ENCODE data around the gene TRIM36. TPM values are rescaled to one million over a fixed set of nuclear protein-coding genes. Genes with fewer than 3 reads are reported as not detected.

TRIM36 gene
- total RNA-seq, 2 donors from 2014 or later: 0.08 to 0.33 TPM

DNA sequence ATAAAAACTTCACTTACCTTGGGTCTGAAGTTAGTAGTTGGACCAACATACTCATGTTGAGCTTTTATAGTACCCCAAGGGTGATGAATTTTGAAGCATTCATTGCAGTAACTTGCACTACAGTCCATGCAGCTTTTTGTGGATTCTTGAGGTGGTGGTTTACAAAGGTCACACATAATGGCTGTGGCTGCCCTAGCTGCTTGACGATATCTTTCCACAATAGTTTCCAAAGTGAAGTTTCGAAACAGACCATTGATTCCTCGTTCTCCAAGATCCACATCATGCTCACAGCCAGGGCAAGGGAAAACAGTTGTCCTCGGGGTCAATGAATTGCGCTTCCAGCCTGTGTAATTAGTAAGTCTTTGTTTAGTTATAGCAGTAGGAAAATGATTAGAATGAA is 22.7 kb downstream of the TRIM36 start:
- no peak for ATAC-seq

DNA sequence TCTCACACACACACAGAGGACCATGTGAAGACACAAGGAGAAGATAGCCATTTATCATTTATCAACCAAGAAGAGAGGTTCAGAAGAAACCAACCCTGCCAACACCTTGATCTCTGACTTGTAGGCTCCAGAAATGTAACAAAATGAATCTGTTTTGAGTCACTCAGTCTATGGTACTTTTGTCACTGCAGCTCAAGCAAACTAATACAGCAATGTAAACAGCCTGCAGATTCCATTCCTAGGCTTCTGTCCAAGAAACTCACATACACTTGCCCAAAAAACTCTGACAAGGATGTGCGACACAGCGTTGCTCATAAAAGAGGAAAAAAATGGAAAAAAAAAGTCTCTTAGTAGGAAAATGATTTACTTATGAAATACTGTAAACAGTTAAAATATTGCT is 33.4 kb downstream of the TRIM36 start:
- ATAC-seq: no peak
- DNase-seq (ENCODE audit: low spot score): no peak
- Mint-ChIP-seq H3K27ac (no peak overlapping the region), H3K4me1 (ENCODE audit: low read depth in 2 of 2) (peaks cover 0 to 3% of the 10 kb centered on the region in 2 donors), H3K27me3 (peaks cover 23 to 41% of the 10 kb centered on the region in 2 donors), H3K36me3 (no peaks in the 10 kb centered on the region), H3K4me3 (no peak overlapping the region), H3K9me3 (no peaks in the 10 kb centered on the region)

More for the DNA sequence above, 22.7 kb downstream of the TRIM36 start:
- no peak overlapping the region for H3K4me3 Mint-ChIP-seq
- H3K9me3 Mint-ChIP-seq: peaks cover 3% of the 10 kb centered on the region
- H3K27me3 Mint-ChIP-seq: peaks cover 12 to 14% of the 10 kb centered on the region in 2 donors
- peaks cover 5% of the 10 kb centered on the region for H3K36me3 Mint-ChIP-seq
- H3K4me1 Mint-ChIP-seq (ENCODE audit: low read depth in 2 of 2): no peaks in the 10 kb centered on the region
- no peak for DNase-seq (ENCODE audit: low spot score)
- H3K27ac Mint-ChIP-seq: no peak overlapping the region

DNA sequence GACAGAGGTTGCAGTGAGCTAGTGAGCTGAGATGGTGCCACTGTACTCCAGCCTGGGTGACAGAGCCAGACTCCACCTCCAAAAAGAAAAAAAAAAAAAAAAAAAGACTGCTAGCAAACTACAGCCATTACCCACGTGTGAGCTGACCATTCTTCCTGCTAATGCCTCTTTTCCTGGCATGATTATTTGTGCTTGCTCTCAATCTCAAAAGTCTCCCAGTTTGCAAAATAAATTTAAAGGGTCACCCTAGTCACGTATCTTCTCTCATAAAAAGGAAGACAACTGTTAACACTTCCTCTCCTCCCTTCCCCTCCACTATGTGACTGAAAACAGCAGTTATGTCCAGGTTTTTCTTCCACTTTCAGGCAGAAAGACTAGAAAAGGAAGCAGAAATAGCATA is 37.2 kb downstream of the TRIM36 start:
- H3K4me3 Mint-ChIP-seq: no peak overlapping the region
- H3K9me3 Mint-ChIP-seq: no peaks in the 10 kb centered on the region
- DNase-seq (ENCODE audit: low spot score) (no peak), ATAC-seq (no peak)
- H3K4me1 Mint-ChIP-seq (ENCODE audit: low read depth in 2 of 2): peaks cover 6 to 9% of the 10 kb centered on the region in 2 donors
- no peak overlapping the region for H3K27ac Mint-ChIP-seq
- H3K36me3 Mint-ChIP-seq: no peaks in the 10 kb centered on the region
- H3K27me3 Mint-ChIP-seq: peaks cover 17 to 20% of the 10 kb centered on the region in 2 donors

DNA sequence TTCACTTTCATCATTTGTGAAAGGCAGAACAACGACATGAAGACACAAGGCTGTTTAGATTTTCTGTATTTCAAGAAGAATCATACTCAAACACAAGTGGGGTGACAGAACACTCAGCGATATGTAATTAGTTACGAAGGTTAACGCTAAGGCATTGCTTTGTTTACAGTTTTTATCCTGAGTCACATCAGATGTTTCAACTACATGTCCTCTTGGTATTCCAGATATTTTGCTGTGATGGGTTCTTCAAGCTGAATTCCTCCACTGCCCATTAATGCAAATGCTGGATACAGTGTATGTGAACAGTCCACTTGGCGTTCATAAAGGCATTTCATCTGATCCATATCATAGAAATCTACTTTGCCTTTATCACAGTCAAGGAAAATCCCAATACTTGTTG is 43.4 kb downstream of the TRIM36 start:
- Mint-ChIP-seq H3K36me3 (no peaks in the 10 kb centered on the region), H3K4me3 (no peak overlapping the region), H3K27me3 (peaks cover 0 to 5% of the 10 kb centered on the region in 2 donors), H3K4me1 (ENCODE audit: low read depth in 2 of 2) (peaks cover 6% of the 10 kb centered on the region in 2 donors), H3K27ac (no peak overlapping the region), H3K9me3 (no peaks in the 10 kb centered on the region)
- DNase-seq (ENCODE audit: low spot score) (no peak), ATAC-seq (no peak)

DNA sequence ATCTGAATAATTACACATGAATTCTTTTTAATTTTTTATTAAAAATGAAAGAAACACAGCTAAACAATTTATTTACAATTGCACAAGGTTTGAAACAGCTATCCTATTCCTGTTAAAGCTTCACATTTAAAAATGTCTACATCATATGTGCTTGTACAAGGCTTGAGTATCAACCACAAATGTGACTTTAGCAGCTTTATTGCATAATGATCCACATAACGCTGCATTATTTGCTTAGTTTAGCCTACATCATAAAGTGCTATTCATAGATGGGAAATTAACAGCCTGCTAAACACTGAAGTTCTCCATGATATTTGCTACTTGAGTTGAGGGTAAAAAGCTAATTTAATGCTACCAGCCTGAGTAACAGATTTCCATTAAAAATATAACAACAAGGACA is 45.0 kb downstream of the TRIM36 start:
- Mint-ChIP-seq H3K9me3 (no peaks in the 10 kb centered on the region), H3K4me3 (no peak overlapping the region), H3K27me3 (peaks cover 6 to 7% of the 10 kb centered on the region in 2 donors), H3K27ac (no peak overlapping the region), H3K4me1 (ENCODE audit: low read depth in 2 of 2) (no peaks in the 10 kb centered on the region), H3K36me3 (peaks cover 4% of the 10 kb centered on the region)
- ATAC-seq (no peak), DNase-seq (ENCODE audit: low spot score) (no peak)

DNA sequence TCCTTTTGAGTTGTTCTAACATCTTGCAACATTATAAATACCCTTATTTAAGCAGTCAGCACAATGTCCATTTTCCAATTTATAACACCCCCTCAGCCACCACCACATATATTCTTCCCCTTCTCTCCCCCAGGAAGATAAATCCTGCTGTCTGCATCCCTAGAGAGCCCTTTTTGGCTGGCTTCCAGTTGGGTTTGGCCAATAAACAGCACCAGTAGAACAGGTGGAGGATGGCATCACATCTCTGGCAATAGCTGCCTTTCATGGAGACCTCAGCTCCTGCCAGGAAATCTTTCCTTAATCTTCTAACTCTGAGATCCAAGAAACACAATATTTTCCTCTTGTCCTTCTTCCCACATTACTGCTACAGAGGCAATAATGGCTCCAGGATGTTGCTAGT is 53.7 kb downstream of the TRIM36 start:
- no peak for ATAC-seq
- H3K27me3 Mint-ChIP-seq: peaks cover 37 to 56% of the 10 kb centered on the region in 2 donors
- H3K4me3 Mint-ChIP-seq: no peak overlapping the region
- no peak overlapping the region for H3K27ac Mint-ChIP-seq
- H3K9me3 Mint-ChIP-seq: peaks cover 6% of the 10 kb centered on the region
- peaks cover 9% of the 10 kb centered on the region for H3K36me3 Mint-ChIP-seq
- DNase-seq (ENCODE audit: low spot score): no peak
- no peaks in the 10 kb centered on the region for H3K4me1 Mint-ChIP-seq (ENCODE audit: low read depth in 2 of 2)

DNA sequence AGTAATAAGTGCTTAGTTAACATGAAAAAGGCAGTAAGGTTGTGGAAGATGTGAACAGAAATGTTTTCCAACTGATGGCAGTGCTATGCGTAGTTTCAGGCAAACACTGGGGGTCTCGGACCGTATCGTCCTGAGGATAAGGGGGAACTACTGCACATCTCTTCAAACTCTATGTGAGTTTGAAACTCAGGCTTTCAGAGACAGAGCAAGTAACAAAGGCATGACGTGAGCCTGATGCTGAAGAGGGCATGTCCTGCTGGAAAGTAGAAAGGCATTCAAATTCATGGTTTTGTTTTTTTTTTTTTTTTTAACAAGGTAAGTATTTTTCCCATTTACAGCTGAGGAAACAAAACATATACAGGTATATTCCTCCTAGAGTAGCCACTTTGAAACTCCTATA is 59.9 kb downstream of the TRIM36 start:
- Mint-ChIP-seq H3K4me1 (ENCODE audit: low read depth in 2 of 2) (no peaks in the 10 kb centered on the region), H3K27ac (no peak overlapping the region), H3K9me3 (no peaks in the 10 kb centered on the region), H3K4me3 (no peak overlapping the region), H3K27me3 (peaks cover 21 to 41% of the 10 kb centered on the region in 2 donors), H3K36me3 (no peaks in the 10 kb centered on the region)
- ATAC-seq: no peak
- no peak for DNase-seq (ENCODE audit: low spot score)

DNA sequence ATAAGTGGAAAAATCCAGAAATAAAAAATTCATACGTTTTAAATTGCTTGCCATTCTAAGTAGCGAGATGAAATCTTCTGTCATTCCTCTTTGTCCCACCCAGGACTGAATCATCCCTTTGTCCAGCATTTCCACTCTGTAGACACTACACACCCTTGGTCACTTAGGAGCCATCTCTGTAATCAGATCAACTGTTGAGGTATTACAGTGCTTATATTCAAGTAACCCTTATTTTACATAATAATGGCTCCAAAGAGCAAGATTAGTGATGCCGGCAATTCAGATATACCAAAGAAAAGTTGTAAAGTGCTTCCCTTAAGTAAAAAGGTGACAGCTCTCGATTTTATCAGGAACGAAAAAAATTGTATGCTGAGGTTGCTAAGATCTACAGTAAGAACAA is 60.4 kb downstream of the TRIM36 start:
- Mint-ChIP-seq H3K4me3 (no peak overlapping the region), H3K4me1 (ENCODE audit: low read depth in 2 of 2) (no peaks in the 10 kb centered on the region), H3K36me3 (no peaks in the 10 kb centered on the region), H3K9me3 (no peaks in the 10 kb centered on the region), H3K27me3 (peaks cover 20 to 45% of the 10 kb centered on the region in 2 donors), H3K27ac (no peak overlapping the region)
- ATAC-seq: no peak
- DNase-seq (ENCODE audit: low spot score): no peak

DNA sequence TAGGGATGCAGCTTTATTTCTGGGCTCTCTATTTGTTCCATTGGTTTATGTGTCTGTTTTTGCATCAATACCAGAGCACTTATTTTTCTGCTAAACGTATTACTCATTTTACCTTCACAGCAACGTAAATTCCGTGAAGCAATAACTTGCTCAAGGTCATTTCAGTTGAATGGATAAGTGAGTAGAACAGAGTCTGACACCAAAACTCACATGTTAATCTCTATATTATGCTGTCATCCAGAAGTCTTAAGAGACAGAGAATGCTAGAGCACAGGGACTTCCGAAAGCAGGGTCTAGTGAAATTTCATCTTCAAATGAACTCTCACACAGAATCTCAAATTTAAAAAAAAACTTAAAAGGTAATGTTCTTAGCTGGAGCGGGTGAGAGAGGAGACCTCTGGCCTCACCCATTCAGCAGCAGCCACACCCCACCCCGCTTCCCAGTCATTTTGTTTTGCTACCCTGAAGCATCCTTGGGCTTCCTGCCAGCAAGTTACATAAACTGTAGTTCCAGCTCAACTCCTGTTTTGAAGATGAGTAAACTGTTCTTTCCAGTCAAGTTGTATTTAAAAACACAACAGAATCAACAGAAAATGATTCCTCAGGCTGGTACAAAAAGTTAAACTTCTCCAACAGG is 69.3 kb downstream of the TRIM36 start:
- Mint-ChIP-seq H3K36me3 (no peaks in the 10 kb centered on the region), H3K27me3 (peaks cover 14% of the 10 kb centered on the region in 2 donors), H3K4me3 (no peak overlapping the region), H3K9me3 (no peaks in the 10 kb centered on the region), H3K27ac (no peak overlapping the region), H3K4me1 (ENCODE audit: low read depth in 2 of 2) (no peaks in the 10 kb centered on the region)
- DNase-seq (ENCODE audit: low spot score) (no peak), ATAC-seq (no peak)

DNA sequence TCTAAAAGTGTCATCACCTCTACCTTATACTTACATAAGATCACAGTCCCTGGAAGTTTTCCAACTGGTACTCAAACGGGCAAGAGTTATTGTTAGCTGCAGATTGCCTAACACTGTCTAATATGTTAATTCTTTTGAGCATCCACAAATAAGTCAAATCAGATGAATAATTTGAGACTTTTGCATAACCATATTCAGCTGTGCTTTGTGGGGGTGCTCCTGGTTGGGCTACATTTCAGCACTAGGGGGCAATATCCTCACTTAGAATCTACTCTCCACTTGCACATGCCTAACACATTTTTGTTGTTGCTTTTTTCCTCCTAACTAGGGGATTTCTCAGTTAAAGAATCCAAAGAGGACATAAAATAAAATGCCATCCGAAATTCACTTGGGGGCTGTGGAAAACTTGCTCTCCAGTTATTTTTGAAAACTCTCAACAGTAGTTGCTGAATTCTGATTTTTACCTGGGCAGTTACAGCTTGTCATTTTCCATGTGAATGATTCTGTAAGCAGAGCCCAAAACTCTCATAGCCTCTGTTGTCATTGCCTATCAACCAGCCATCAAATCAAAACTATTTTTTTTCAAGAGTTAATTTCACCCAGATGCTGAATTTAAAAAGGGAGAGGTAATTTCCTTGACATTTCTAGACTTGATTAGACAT is 71.5 kb downstream of the TRIM36 start:
- H3K27me3 Mint-ChIP-seq: peaks cover 12 to 13% of the 10 kb centered on the region in 2 donors
- H3K27ac Mint-ChIP-seq: no peak overlapping the region
- no peak overlapping the region for H3K4me3 Mint-ChIP-seq
- no peaks in the 10 kb centered on the region for H3K36me3 Mint-ChIP-seq
- H3K9me3 Mint-ChIP-seq: no peaks in the 10 kb centered on the region
- no peak for DNase-seq (ENCODE audit: low spot score)
- H3K4me1 Mint-ChIP-seq (ENCODE audit: low read depth in 2 of 2): no peaks in the 10 kb centered on the region
- ATAC-seq: peak in 1 of 2 donors; percentile 66

DNA sequence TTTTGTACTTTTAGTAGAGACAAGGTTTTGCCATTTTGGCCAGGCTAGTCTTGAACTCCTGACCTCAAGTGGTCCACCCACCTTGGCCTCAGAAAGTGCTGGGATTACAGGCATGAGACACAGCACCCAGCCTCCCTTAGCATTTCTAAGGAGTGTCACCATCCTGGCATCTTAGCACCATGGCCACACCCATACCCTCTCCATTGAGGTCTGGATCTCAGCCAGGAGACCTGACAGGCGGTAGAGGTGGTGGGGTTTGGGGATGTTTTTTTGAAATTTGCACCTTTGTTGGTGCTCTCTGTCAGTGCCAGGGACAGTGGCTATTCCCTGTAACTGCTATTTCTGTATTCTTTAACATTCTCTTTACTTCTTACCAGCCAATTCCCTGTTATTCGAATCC is 72.5 kb downstream of the TRIM36 start:
- Mint-ChIP-seq H3K27ac (no peak overlapping the region), H3K36me3 (no peaks in the 10 kb centered on the region), H3K27me3 (peaks cover 12 to 20% of the 10 kb centered on the region in 2 donors), H3K4me1 (ENCODE audit: low read depth in 2 of 2) (no peaks in the 10 kb centered on the region), H3K9me3 (no peaks in the 10 kb centered on the region), H3K4me3 (no peak overlapping the region)
- DNase-seq (ENCODE audit: low spot score) (no peak), ATAC-seq (no peak)

DNA sequence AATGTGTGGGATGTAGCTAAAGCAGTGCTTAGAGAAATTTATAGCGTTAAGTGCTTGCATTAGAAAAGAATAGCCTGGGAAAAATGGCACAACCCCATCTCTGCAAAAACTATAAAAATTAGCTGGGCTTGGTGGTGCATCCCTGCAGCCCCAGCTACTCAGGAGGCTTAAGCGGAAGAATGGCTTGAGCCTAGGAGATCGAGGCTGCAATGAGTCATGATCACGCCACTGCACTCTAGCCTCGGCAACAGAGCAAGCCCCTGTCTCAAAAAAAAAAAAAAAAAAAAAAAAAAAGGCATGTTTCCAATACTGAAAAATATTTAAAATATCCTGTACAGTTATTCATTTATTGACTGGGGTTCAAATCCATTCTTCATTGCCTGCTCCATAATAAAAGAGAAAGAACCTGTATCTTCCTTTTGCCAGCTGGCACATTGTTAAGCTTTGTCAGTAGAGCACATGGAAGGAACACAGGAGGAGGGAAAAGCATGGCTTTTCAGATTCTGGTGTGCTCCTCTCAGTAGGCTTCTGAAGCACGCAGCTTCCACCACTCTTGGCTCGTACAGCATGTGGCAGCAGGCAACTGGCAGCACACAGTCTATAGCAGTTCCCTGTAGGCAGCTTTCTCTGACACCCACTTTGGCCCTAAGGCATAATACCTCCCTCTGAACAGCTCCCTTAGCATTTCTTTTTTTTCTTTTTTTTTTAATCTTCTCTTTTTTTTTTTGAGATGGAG is 73.5 kb downstream of the TRIM36 start:
- DNase-seq (ENCODE audit: low spot score) (no peak), ATAC-seq (no peak)
- H3K9me3 Mint-ChIP-seq: no peaks in the 10 kb centered on the region
- no peaks in the 10 kb centered on the region for H3K36me3 Mint-ChIP-seq
- no peak overlapping the region for H3K4me3 Mint-ChIP-seq
- no peaks in the 10 kb centered on the region for H3K4me1 Mint-ChIP-seq (ENCODE audit: low read depth in 2 of 2)
- peaks cover 12 to 20% of the 10 kb centered on the region in 2 donors for H3K27me3 Mint-ChIP-seq
- H3K27ac Mint-ChIP-seq: no peak overlapping the region

DNA sequence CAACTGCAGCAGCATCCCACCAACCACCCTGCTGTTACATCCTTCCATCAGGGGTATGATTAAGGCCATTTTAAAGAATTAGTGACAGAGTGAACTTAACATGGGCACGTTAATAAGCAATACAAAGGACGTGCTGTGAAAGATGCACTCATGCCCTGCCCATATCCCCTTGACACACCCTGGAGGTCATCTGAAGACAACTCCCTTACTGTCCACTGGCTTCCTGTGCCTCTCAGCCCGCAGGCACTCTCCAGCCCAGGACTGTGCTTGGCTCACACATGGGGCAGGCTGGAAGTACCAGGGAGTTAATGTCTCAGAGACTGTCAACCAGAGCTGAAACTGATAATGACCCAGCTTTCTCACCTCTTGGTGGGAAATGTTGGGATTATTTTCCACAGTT is 81.8 kb downstream of the TRIM36 start:
- no peak overlapping the region for H3K27ac Mint-ChIP-seq
- no peak for ATAC-seq
- no peaks in the 10 kb centered on the region for H3K36me3 Mint-ChIP-seq
- no peak for DNase-seq (ENCODE audit: low spot score)
- H3K27me3 Mint-ChIP-seq: peaks cover 36 to 37% of the 10 kb centered on the region in 2 donors
- H3K4me3 Mint-ChIP-seq: no peak overlapping the region
- H3K4me1 Mint-ChIP-seq (ENCODE audit: low read depth in 2 of 2): no peaks in the 10 kb centered on the region
- H3K9me3 Mint-ChIP-seq: no peaks in the 10 kb centered on the region

DNA sequence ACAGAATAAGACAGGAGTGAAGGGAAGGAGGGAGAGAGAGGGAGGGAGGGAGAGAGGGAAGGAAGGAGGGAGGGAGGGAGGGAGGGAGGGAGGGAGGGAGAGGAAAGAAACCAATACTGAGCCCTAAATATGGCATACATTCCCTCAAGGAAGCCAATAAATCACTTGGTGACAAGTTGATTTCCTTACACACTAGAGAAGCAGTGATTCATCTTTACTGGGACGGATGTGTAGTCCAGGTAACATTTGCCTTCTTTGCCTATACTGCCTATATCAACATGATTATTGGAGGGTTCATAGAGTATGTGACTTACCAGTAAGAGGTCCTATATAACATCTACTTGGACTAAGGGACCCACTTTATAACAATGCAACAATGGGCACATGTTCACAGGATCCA is 83.2 kb downstream of the TRIM36 start:
- H3K36me3 Mint-ChIP-seq: no peaks in the 10 kb centered on the region
- H3K9me3 Mint-ChIP-seq: no peaks in the 10 kb centered on the region
- no peaks in the 10 kb centered on the region for H3K4me1 Mint-ChIP-seq (ENCODE audit: low read depth in 2 of 2)
- ATAC-seq (no peak), DNase-seq (ENCODE audit: low spot score) (no peak)
- H3K27me3 Mint-ChIP-seq: peaks cover 39 to 44% of the 10 kb centered on the region in 2 donors
- H3K27ac Mint-ChIP-seq: no peak overlapping the region
- H3K4me3 Mint-ChIP-seq: no peak overlapping the region
